ENCODE measurements around the gene PDXP.

Gene PDXP

DNA sequence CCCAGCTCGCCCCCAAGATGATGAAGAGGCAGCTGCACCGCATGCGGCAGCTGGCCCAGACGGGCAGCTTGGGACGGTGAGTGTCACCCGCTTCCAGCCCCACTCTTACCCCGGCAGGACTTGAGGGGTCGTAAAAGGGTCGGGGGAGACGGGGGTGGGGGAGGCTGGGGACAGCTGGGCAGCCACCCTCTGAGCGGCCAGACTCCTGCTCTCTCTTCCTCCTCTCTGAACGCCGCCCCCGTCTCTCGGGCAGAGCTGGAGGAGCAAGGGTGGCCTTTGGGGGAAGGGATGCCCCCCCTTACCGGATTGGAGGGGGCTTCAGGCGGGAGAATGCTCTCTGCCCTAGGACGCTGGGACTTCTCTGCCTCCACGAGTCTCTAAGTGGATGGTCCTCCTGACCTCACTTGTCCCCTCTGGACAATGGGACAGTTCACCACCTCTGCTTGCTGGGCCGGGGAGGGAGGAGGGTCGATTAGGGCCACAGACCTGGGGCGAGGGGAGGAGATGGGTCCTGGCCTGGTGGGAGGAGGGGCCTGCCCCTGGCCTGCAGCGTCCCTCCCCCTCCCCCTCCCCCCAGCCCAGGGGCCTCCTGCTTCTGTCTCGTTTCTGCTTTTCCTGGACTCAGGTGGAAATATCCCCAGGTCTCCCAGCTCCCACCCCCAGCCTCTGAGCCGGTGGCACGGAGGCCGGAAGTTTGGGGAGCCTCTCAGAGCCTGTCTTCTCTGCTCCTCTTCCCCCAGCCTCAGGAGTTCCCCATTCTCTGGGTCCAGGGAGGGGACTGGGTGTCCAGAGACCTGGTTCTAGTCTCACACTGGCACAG lies 18.5 kb upstream of the PDXP start:
- no peak for TF ChIP-seq NFIC (IDR thresholded peaks at IDR 0.05)
- no peak; the same call in 1 of the 2 replicates for TF ChIP-seq ZBTB7A (IDR thresholded peaks at IDR 0.05; ENCODE audit: low read depth)
- no peak for TF ChIP-seq FOXM1 (IDR thresholded peaks at IDR 0.05; ENCODE audit: borderline replicate concordance, low read depth)
- TF ChIP-seq TCF12 (IDR thresholded peaks at IDR 0.05; ENCODE audit: low read depth), result no peak
- no peak for TF ChIP-seq CEBPB (IDR thresholded peaks at IDR 0.05)
- no peak for TF ChIP-seq CREB1 (IDR thresholded peaks at IDR 0.05; ENCODE audit: low read depth)
- TF ChIP-seq, protein P1, sequence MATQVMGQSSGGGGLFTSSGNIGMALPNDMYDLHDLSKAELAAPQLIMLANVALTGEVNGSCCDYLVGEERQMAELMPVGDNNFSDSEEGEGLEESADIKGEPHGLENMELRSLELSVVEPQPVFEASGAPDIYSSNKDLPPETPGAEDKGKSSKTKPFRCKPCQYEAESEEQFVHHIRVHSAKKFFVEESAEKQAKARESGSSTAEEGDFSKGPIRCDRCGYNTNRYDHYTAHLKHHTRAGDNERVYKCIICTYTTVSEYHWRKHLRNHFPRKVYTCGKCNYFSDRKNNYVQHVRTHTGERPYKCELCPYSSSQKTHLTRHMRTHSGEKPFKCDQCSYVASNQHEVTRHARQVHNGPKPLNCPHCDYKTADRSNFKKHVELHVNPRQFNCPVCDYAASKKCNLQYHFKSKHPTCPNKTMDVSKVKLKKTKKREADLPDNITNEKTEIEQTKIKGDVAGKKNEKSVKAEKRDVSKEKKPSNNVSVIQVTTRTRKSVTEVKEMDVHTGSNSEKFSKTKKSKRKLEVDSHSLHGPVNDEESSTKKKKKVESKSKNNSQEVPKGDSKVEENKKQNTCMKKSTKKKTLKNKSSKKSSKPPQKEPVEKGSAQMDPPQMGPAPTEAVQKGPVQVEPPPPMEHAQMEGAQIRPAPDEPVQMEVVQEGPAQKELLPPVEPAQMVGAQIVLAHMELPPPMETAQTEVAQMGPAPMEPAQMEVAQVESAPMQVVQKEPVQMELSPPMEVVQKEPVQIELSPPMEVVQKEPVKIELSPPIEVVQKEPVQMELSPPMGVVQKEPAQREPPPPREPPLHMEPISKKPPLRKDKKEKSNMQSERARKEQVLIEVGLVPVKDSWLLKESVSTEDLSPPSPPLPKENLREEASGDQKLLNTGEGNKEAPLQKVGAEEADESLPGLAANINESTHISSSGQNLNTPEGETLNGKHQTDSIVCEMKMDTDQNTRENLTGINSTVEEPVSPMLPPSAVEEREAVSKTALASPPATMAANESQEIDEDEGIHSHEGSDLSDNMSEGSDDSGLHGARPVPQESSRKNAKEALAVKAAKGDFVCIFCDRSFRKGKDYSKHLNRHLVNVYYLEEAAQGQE (IDR thresholded peaks at IDR 0.05; ENCODE audit: low read depth), result no peak
- no peak for TF ChIP-seq EGR1 (IDR thresholded peaks at IDR 0.05)
- TF ChIP-seq TEAD4 (IDR thresholded peaks at IDR 0.05), result no peak

DNA sequence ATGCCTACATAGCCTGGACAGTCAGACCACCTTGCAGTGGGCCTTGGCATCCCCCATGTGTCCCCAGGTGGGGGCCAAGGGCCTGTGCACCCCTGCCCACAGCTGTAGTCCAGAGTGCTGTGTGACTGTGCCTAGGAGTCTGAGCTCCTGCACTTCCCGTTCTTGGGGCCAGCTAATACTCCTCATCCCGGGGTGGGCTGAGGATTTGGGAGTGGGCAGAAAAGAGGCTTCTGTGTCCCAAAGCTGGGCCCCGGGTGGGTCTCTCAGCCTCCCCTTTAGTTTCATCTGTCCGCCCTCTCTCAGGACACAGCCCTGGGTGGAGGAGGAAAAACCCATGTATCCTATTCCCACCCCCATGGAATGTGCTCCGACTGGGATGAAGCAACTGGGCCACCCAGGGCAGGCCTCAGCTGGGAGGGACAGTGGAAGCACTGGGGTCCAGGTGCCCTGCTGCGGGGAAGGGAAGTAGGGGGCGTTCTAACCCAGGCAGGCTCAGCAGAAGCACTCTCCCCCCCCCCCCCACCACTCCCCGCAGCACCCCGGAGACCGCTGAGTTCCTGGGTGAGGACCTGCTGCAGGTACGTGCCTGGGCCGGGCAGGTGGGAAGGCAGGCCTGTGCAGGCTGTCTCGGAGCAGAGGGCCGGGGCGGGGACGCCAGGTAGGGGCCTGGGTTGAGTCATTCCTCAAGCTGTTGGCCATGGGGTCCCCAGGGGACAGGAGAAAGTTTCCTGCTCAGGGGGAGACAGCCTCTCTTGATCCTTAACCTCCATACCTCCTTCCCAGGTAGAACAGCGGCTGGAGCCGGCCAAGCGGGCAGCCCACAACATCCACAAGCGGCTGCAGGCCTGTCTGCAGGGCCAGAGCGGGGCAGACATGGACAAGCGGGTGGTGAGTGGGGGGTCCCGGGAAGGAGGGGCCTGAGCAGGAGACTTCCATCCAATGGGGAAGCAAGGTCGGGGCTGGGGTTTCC lies 17.6 kb upstream of the PDXP start:
- no peak for TF ChIP-seq ZBTB7A (IDR thresholded peaks at IDR 0.05; ENCODE audit: low read depth)
- TF ChIP-seq, protein P2, sequence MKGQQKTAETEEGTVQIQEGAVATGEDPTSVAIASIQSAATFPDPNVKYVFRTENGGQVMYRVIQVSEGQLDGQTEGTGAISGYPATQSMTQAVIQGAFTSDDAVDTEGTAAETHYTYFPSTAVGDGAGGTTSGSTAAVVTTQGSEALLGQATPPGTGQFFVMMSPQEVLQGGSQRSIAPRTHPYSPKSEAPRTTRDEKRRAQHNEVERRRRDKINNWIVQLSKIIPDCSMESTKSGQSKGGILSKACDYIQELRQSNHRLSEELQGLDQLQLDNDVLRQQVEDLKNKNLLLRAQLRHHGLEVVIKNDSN (IDR thresholded peaks at IDR 0.05), result no peak

DNA sequence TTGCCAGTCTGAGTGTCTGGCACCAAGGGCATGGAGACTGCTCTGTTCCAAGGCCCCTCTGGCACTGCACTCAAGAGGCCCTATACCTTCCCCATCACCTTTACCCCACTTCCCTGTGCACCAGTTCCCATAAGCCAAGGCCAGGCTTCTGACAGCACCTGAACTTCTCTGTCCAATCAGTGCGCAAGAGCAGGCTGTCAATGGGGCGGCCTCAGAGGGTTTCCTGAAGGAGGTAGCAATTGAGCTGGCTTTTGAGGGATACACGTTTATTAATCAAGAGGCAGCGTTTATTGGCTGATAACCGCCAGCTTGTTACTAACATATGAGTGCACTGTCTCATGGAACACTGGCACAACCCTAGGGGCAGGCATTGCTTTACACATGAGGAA lies 17.0 kb upstream of the PDXP start:
- TF ChIP-seq TAF1 (IDR thresholded peaks at IDR 0.05; ENCODE audit: low read depth) (no peak), NFIC (IDR thresholded peaks at IDR 0.05) (no peak), FOXM1 (IDR thresholded peaks at IDR 0.05; ENCODE audit: borderline replicate concordance, low read depth) (no peak), YY1 (IDR thresholded peaks at IDR 0.05; ENCODE audit: low read depth) (no peak), EGR1 (IDR thresholded peaks at IDR 0.05) (no peak), ZBTB7A (IDR thresholded peaks at IDR 0.05; ENCODE audit: low read depth) (no peak), TCF12 (IDR thresholded peaks at IDR 0.05; ENCODE audit: low read depth) (no peak), CEBPB (IDR thresholded peaks at IDR 0.05) (no peak), TEAD4 (IDR thresholded peaks at IDR 0.05) (no peak)
- TF ChIP-seq, protein P2 (IDR thresholded peaks at IDR 0.05), result no peak
- TF ChIP-seq, protein P3, sequence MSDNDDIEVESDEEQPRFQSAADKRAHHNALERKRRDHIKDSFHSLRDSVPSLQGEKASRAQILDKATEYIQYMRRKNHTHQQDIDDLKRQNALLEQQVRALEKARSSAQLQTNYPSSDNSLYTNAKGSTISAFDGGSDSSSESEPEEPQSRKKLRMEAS (IDR thresholded peaks at IDR 0.05), result no peak
- TF ChIP-seq, protein P1 (IDR thresholded peaks at IDR 0.05; ENCODE audit: low read depth), result no peak

DNA sequence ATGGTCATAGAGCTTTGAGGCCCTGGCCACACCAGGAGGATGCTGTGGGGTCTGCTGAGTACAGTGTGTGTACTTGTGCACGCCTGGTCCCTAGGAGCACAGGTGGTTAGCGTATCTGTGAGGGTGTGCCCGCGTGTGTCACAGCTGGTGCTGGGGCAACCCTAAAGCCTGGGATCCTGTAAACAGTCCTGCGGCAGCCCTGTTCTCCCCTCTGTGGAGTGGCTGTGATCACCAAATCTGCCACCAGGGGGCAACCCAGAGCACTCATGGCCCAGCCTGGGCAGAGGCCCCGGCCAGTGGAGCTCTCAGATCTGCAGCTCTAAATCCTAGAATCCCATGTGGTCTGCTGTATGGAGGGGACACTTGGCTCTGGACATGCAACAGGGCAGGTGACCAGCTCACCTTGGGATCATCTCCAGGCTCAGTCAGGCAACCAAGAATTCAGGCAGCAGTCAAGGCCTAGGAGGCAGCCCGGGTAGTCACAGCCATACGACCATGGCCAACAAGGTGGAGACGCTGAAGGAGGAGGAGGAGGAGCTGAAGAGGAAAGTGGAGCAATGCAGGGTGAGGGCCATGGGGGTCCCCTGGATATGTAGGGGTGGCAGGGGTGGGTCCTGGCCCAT lies 15.2 kb upstream of the PDXP start:
- no peak for TF ChIP-seq TAF1 (IDR thresholded peaks at IDR 0.05; ENCODE audit: low read depth)
- TF ChIP-seq CREB1 (IDR thresholded peaks at IDR 0.05; ENCODE audit: low read depth), result no peak
- no peak for TF ChIP-seq EGR1 (IDR thresholded peaks at IDR 0.05)
- peak; percentile 76 for TF ChIP-seq RAD21 (IDR thresholded peaks at IDR 0.05; ENCODE audit: low read depth)
- no peak for TF ChIP-seq EP300 (IDR thresholded peaks at IDR 0.05; ENCODE audit: borderline replicate concordance)
- TF ChIP-seq TCF12 (IDR thresholded peaks at IDR 0.05; ENCODE audit: low read depth), result no peak

DNA sequence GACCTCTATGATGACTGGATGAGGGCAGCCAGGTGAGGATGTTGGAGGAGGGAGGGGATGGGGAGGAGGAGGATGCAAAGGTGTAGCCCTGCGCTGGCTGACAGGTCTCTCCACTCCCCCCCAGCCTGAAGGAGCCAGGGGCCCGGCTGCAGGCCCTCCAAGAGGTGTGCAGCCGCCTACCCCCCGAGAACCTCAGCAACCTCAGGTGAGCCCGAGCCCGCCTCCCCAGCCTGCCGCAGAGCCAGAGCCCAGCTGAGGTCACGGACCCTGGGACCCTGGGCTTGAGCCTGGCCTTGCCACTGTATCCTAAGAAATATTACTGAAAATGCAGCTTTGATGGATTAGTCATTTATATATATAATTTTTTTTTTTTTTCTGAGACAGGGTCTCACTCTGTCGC lies 11.2 kb upstream of the PDXP start:
- TF ChIP-seq YY1 (IDR thresholded peaks at IDR 0.05; ENCODE audit: low read depth) (no peak), RAD21 (IDR thresholded peaks at IDR 0.05; ENCODE audit: low read depth) (no peak), NFIC (IDR thresholded peaks at IDR 0.05) (no peak), CEBPB (IDR thresholded peaks at IDR 0.05) (no peak), CREB1 (IDR thresholded peaks at IDR 0.05; ENCODE audit: low read depth) (no peak), TEAD4 (IDR thresholded peaks at IDR 0.05) (no peak), ZBTB7A (IDR thresholded peaks at IDR 0.05; ENCODE audit: low read depth) (no peak), TAF1 (IDR thresholded peaks at IDR 0.05; ENCODE audit: low read depth) (no peak), TCF12 (IDR thresholded peaks at IDR 0.05; ENCODE audit: low read depth) (no peak)
- TF ChIP-seq, protein P1 (IDR thresholded peaks at IDR 0.05; ENCODE audit: low read depth), result no peak
- TF ChIP-seq, protein P3 (IDR thresholded peaks at IDR 0.05), result no peak
- TF ChIP-seq, protein P2 (IDR thresholded peaks at IDR 0.05), result no peak
